ENCODE results near the gene F10.
"Not testable (repeated sequence)": the region's sequence is repeated elsewhere in the genome, so short reads cannot be mapped to it uniquely, and the experiment has no call there.

F10 gene

DNA sequence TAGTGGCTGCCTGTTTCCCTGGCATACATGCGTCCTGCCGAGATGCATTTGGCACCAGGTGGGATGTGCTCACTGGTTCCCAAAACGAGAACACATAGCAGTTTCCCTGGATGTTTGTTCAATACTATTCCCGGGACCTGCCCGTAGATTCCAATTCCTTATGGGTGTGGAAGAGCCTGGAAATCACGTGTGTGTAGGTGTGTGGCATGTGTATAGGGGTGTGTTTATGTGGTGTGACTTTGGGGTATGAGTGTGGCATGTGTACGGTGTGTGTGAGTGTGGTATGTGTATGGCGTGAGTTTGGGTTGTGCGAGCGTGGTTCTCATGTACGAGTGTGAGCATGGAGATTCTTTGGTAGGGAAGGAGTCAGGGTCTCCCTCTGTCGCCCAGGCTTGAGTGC, 19.9 kb upstream of the F10 start:
- no peak for FAIRE-seq

DNA sequence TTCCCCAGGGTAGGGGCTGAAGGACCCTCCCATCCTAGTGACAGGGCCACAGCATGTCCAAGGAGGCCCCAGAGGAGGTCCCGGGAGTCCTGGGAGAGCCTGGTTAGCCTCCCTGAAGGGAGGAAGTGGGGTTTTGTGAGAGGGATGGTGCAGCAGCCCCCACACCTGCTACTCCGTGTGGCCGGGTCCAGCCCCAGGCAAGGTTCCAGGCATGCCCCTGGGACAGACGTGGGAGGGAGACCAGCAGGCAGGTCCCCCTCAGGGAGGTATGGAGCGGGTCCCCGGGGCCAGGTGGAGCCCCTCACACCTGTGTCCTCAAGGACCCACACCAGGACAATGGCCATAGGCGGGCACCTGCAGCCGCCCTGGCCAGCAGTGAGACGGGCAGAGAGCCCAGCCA, 19.0 kb upstream of the F10 start:
- FAIRE-seq: no peak

GRCh38 chr13:113105032-113105920, 17.3 kb upstream of the F10 start, which contains the start of gene F7:
F7 (plus strand) TSS chr13:113105791; CDS start chr13:113105842, 51 bp downstream.
- no peak for FAIRE-seq

DNA sequence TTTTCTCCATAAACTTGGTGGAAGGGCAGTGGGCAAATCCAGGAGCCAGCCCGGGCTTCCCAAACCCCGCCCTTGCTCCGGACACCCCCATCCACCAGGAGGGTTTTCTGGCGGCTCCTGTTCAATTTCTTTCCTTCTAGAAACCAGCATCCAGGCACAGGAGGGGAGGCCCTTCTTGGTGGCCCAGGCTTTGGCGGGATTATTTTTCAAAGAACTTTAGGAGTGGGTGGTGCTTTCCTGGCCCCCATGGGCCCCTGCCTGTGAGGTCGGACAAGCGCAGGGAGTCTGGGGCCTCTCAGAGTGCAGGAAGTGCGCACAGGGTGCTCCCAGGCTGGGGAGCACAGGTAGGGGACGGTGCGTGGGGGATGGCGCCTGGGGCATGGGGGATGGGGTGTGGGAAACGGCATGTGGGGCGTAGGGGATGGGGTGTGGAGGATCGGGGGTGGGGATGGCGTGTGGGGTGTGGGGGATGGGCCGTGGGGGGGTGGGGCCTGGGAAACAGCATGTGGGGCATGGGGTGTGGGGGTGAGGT, 16.6 kb upstream of the F10 start:
- FAIRE-seq: no peak

GRCh38 chr13:113106711-113107351, 15.8 kb upstream of the F10 start:
- FAIRE-seq: no peak

- FAIRE-seq: not testable (repeated sequence)
These were observed 14.1 kb upstream of the F10 start for GRCh38 chr13:113108521-113108920.

GRCh38 chr13:113109151-113110047, 13.2 kb upstream of the F10 start:
- FAIRE-seq: no peak

DNA sequence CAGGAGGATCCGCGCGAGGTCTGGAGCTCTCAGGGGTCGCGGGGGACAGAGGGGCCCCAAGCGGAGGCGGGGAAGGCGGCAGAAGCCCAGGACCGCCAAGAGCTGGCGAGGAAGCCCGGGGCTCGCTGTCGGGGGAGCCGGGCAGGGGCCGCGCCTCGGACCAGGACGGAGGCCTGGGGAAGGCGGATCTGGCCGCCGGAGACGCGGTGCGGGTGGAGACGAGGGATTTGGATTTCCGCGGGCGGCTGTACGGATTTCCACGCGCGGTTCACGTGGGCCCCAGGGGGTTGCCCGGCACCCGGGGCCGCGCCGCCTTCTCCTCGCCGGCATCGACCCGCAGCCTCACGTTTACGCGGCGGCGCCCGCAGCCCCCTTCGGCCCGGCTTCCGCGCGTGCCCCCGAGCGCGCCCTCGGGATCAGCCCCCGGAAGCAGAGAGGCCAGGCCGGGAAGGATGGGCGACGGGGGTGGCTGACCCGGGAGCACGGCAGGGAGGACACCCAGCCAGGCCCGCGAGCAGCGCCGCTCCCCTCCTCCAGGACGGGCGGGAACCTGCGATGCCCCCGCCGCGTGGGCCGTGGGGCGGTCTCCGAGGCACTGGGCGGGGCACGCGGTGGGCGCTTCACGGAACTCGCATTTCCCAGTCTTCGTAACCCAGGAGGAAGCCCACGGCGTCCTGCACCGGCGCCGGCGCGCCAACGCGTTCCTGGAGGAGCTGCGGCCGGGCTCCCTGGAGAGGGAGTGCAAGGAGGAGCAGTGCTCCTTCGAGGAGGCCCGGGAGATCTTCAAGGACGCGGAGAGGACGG, 12.3 kb upstream of the F10 start:
- no peak for FAIRE-seq

DNA sequence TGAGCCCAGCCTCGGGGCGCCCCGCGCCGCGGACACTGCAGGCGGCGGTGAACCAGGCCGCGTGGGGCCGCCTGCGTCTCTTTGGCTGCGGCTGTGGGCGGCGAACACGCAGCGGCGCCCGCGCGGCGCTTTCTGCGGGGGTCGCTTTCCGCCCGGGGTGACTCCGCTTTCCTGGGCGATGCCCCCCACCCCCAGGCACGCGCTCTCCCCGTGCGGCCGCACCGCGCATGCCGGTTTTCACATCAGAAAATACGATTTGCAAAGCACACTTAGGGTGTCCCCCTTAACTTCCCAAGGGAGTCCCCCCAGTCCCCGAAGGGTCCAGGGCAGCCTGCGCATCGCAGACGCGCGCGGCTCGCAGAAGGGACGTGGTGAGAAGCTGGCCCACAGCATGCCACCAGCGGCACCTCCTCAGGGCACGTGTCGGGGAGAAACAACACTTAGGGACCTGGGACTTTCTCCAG, 11.7 kb upstream of the F10 start:
- no peak for FAIRE-seq

DNA sequence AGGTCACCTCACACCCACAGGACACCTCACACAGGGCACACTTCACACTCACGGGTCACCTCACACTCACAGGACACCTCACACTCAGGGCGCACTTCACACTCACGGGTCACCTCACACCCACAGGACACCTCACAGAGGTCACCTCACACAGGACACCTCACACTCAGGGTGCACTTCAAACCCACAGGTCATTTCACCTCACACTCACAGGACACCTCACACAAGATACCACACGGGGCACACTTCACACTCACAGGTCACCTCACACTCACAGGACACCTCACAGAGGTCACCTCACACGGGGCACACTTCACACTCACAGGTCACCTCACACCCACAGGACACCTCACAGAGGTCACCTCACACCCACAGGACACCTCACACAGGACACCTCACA, 10.8 kb upstream of the F10 start:
- not testable (repeated sequence) for FAIRE-seq

DNA sequence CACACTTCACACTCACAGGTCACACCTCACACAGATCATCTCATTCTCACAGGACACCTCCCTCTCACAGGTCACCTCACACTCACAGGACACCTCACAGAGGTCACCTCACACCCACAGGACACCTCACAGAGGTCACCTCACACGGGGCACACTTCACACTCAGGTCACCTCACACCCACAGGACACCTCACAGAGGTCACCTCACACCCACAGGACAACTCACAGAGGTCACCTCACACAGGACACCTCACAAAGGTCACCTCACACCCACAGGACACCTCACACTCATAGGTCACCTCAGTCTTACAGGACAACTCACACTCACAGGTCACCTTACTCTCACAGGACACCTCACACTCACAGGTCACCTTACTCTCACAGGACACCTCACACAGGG, 10.1 kb upstream of the F10 start:
- FAIRE-seq: not testable (repeated sequence)

- no peak for FAIRE-seq
These were observed 9.4 kb upstream of the F10 start for GRCh38 chr13:113112893-113113845.

GRCh38 chr13:113113846-113114271, 8.7 kb upstream of the F10 start:
- FAIRE-seq: no peak

DNA sequence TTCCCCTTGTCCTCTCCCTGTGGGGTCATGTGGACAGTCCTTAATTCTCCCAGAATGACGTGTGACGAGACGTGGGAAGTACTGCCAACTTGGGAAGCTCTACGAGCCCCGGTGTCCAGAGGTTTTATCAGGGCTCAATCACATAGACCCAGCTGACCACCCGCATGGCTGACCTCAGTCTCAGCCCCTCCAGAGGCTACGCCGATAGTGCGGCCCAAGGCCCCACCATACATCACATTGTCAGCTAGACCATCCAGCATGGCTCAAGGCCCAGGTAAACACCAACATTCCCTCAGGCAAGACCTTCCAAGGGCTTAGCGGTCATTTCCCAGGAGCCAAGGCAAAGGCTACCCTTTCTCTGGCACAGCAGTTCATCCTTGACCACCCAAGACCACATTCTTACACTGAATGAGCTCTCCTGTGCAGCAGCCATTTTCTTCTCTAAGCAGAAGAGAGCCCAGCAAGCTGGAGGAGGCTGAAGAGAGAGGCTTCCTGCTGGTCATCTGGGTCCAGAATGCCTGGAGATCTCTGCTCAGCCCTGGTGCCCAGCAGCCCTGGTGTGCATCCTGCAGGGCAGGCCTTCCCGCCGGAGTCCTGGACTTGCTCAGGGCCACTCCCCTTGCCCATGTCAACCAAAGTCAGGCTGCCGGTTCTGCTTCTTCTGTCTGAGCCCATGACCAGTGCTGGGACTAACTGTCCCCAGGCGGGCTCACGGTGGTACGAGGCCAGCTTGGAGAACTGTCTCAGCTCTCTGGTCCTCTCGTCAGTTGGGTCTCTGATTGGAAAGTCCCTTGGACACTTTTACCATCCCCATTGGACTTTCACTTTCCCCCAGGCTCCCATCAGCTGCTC, 7.9 kb upstream of the F10 start:
- no peak for FAIRE-seq

DNA sequence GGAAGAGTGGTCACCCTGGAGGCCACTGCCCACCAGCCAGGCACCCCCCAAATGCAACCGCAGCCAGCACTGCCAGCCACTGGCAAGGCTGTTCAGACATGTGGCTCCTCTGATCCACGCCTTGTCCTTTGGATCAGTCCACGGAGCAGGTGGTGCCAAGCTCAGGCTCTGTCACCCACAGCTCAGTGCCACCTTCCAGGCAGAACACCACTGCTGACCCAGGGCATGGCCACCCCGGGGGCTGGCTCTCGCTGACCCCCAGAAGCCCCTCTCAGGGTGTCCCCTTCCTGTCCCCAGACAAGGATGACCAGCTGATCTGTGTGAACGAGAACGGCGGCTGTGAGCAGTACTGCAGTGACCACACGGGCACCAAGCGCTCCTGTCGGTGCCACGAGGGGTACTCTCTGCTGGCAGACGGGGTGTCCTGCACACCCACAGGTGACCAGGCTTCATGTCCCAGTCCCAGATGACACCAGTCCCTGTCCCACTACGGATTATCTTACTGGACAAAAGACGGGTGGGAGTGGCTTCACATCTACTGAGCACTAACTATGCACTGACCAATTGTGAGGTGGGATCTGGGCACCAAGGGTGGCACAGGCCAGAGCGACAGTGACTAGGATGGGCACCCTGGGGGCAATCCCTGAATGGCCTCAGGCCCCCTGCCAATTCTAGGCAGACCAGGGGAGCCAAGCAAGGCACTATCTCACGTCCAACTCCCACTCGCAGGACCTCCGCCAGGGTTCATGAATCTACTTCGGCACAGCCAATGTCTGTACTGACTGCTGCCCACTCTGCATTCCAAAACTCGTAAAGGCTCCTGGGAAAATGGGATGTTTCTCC, 7.0 kb upstream of the F10 start:
- FAIRE-seq: no peak

- no peak for FAIRE-seq
These were observed 6.3 kb upstream of the F10 start for GRCh38 chr13:113116206-113116800.

- no peak for FAIRE-seq
These were observed 5.7 kb upstream of the F10 start for GRCh38 chr13:113116871-113117271.

- no peak for FAIRE-seq
These were observed 5.2 kb upstream of the F10 start for GRCh38 chr13:113117335-113117872.

Measured in G401.6 (cell line).